ENCODE measurements around the gene LRMDA. TPM values are rescaled to one million over a fixed set of nuclear protein-coding genes. Genes with fewer than 3 reads are reported as not detected.
A peak's percentile ranks its signal among the peaks of the same experiment; 100 is the strongest.

The LRMDA gene
- total RNA-seq, 6 donors from 2014 or later = 12.8 to 185 (median 18.1) TPM

DNA sequence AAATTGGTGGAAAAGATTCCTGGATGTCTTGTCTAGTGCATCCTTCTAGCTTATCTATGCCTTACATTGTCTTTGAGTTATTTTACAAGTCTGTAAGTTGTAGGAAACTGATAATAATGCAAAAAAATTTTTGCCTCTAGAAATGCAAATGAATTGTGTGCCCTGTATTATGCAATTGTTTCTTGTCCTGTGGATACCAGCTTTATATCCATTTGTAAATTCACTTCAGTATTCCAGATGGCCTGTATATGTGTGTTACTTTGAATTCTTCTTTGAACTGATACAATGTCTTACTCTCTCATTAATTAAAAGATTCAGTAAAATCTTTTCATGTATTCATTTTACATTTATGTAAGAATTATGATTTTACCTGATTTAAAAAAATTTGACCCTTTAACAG, 234.3 kb downstream of the LRMDA start:
- peaks cover 9 to 19% (median 14%) of the 10 kb centered on the region in 4 donors for H3K4me1 ChIP-seq
- H3K9me3 ChIP-seq = no peaks in the 10 kb centered on the region
- no peak overlapping the region for H3K4me3 ChIP-seq
- ATAC-seq (ENCODE audit: low FRiP score in 2 of 2) (no peak), DNase-seq (no peak)
- TF ChIP-seq EP300 (IDR thresholded peaks at IDR 0.05) (no peak), POLR2A (IDR thresholded peaks at IDR 0.05) (no peak), POLR2AphosphoS5 (IDR thresholded peaks at IDR 0.05) (no peak)
- TF ChIP-seq, protein P1, sequence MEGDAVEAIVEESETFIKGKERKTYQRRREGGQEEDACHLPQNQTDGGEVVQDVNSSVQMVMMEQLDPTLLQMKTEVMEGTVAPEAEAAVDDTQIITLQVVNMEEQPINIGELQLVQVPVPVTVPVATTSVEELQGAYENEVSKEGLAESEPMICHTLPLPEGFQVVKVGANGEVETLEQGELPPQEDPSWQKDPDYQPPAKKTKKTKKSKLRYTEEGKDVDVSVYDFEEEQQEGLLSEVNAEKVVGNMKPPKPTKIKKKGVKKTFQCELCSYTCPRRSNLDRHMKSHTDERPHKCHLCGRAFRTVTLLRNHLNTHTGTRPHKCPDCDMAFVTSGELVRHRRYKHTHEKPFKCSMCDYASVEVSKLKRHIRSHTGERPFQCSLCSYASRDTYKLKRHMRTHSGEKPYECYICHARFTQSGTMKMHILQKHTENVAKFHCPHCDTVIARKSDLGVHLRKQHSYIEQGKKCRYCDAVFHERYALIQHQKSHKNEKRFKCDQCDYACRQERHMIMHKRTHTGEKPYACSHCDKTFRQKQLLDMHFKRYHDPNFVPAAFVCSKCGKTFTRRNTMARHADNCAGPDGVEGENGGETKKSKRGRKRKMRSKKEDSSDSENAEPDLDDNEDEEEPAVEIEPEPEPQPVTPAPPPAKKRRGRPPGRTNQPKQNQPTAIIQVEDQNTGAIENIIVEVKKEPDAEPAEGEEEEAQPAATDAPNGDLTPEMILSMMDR (IDR thresholded peaks at IDR 0.05) = no peak
- H3K36me3 ChIP-seq = no peaks in the 10 kb centered on the region
- H3K27me3 ChIP-seq = no peaks in the 10 kb centered on the region
- no peak overlapping the region for H3K27ac ChIP-seq

GRCh38 chr10:75672111-75672671, 240.8 kb downstream of the LRMDA start:
- peaks cover 0 to 6% (median 0%) of the 10 kb centered on the region in 4 donors for H3K4me1 ChIP-seq
- no peak overlapping the region for H3K4me3 ChIP-seq
- no peak for TF ChIP-seq POLR2A (IDR thresholded peaks at IDR 0.05)
- TF ChIP-seq, protein P1 (IDR thresholded peaks at IDR 0.05) = no peak
- TF ChIP-seq EP300 (IDR thresholded peaks at IDR 0.05) = no peak
- TF ChIP-seq POLR2AphosphoS5 (IDR thresholded peaks at IDR 0.05) = no peak
- H3K27ac ChIP-seq = no peak overlapping the region
- no peaks in the 10 kb centered on the region for H3K36me3 ChIP-seq
- H3K27me3 ChIP-seq = no peaks in the 10 kb centered on the region
- no peak for DNase-seq
- WGBS, 2 donors = 56 to 68% methylated on average over 3 to 4 of the region's 4 CpGs
- H3K9me3 ChIP-seq = no peaks in the 10 kb centered on the region
- ATAC-seq (ENCODE audit: low FRiP score in 2 of 2) = no peak

GRCh38 chr10:75672842-75673241, 241.4 kb downstream of the LRMDA start:
- DNase-seq (no peak), ATAC-seq (ENCODE audit: low FRiP score in 2 of 2) (peak in 1 of 2 donors; percentile 60)
- no peak overlapping the region for H3K27ac ChIP-seq
- no peaks in the 10 kb centered on the region for H3K9me3 ChIP-seq
- H3K36me3 ChIP-seq = no peaks in the 10 kb centered on the region
- no peak overlapping the region for H3K4me3 ChIP-seq
- H3K27me3 ChIP-seq = no peaks in the 10 kb centered on the region
- peaks cover 0 to 6% (median 0%) of the 10 kb centered on the region in 4 donors for H3K4me1 ChIP-seq
- no peak for TF ChIP-seq POLR2AphosphoS5 (IDR thresholded peaks at IDR 0.05)
- TF ChIP-seq, protein P1 (IDR thresholded peaks at IDR 0.05) = no peak
- TF ChIP-seq EP300 (IDR thresholded peaks at IDR 0.05) = no peak
- no peak for TF ChIP-seq POLR2A (IDR thresholded peaks at IDR 0.05)
- WGBS, 2 donors = 57 to 65% methylated on average over 4 of the region's 4 CpGs

DNA sequence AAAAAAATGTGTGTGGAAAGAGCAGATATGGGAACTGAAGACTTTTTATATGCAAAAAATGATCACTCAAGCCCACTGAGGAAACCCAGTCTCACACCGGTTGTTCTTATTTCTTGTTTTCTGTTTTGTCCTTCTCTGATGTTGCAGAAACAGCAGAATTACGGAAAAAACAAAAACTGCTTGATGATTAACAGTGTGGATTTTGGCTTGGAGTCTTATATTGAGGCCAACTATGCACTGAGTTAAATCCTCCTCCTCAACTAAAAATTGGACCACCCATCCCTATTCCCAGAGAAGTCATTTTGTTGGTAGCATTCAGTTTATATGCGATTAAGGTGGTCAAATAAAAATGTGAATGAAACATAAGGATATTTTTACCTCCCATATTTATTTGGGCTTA, 246.1 kb downstream of the LRMDA start:
- H3K36me3 ChIP-seq = no peaks in the 10 kb centered on the region
- no peak overlapping the region for H3K4me3 ChIP-seq
- TF ChIP-seq POLR2A (IDR thresholded peaks at IDR 0.05) (no peak), POLR2AphosphoS5 (IDR thresholded peaks at IDR 0.05) (no peak), EP300 (IDR thresholded peaks at IDR 0.05) (no peak)
- TF ChIP-seq, protein P1 (IDR thresholded peaks at IDR 0.05) = no peak
- ATAC-seq (ENCODE audit: low FRiP score in 2 of 2) (no peak), DNase-seq (no peak)
- 81 to 85% methylated on average over 3 of the region's 3 CpGs for WGBS, 2 donors
- H3K4me1 ChIP-seq = no peaks in the 10 kb centered on the region
- no peaks in the 10 kb centered on the region for H3K9me3 ChIP-seq
- no peaks in the 10 kb centered on the region for H3K27me3 ChIP-seq
- no peak overlapping the region for H3K27ac ChIP-seq

DNA sequence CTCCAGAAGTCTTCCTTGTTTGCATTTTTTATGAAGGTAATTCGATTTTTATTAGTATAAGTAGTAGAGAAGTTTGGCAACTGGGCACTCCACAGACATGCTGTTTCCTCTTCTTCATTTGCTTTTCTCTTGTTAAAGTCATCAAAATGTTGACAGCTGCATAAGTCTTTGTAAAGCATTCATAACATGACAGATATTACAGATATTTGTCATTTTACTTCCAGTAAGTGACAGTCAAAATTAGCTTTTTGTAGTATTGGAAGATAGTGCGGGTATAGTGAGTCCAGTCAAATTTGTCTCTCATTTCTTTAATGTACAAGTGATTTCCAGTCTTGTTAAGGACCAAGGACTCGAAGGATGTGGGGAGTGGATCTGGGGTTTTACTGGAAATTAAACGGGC, 247.1 kb downstream of the LRMDA start:
- 85 to 91% methylated on average over 4 of the region's 4 CpGs for WGBS, 2 donors
- no peak overlapping the region for H3K4me3 ChIP-seq
- no peaks in the 10 kb centered on the region for H3K36me3 ChIP-seq
- TF ChIP-seq EP300 (IDR thresholded peaks at IDR 0.05) (no peak), POLR2AphosphoS5 (IDR thresholded peaks at IDR 0.05) (no peak), POLR2A (IDR thresholded peaks at IDR 0.05) (no peak)
- TF ChIP-seq, protein P1 (IDR thresholded peaks at IDR 0.05) = no peak
- no peaks in the 10 kb centered on the region for H3K4me1 ChIP-seq
- H3K9me3 ChIP-seq = no peaks in the 10 kb centered on the region
- no peaks in the 10 kb centered on the region for H3K27me3 ChIP-seq
- DNase-seq = no peak
- H3K27ac ChIP-seq = no peak overlapping the region
- ATAC-seq (ENCODE audit: low FRiP score in 2 of 2) = no peak
